Naive thymus-derived CD8-positive, alpha-beta T cell (primary cell): ENCODE measurements around the gene PRAME. TPM values are rescaled to one million over a fixed set of nuclear protein-coding genes. Genes with fewer than 3 reads are reported as not detected.
"Not testable (repeated sequence)": the region's sequence is repeated elsewhere in the genome, so short reads cannot be mapped to it uniquely, and the experiment has no call there.

Experiments used
- ATAC-seq, 2 donors: fragments of 150-1000 bp; cut with Tn5 transposase in 1 of 2; sonication (Bioruptor Pico), chemical (Tn5 transposase) in 1 of 2; 1 replicate in 1 of 2; 2 replicates in 1 of 2; pipeline ENCODE4 v1.10.0; 2021; ENCODE audit warnings: mild to moderate bottlenecking in 2 of 2, moderate library complexity in 2 of 2
- POLR2A ChIA-PET: fragments of 350-600 bp; sonication (Branson Sonifier 250); formaldehyde crosslinking; loops from one replicate; lab custom pipeline; 2021; ENCODE audit warnings: antibody characterized with exemption; lab: Charles Lee
- DNase-seq, 10 donors: peaks; one replicate each; pipeline versions ENCODE4 v3.0.0 to v3.0.0-alpha.2; 2020 to 2022
- H3K27ac Mint-ChIP-seq, 10 donors: one replicate each; pipeline ENCODE4 v1.8.0; 2020 to 2022; ENCODE audit warnings: mild to moderate bottlenecking in 10 of 10, mixed read lengths in 10 of 10, moderate library complexity in 4 of 10, inconsistent platforms in 1 of 10
- H3K27me3 Mint-ChIP-seq, 5 donors: one replicate each; pipeline ENCODE4 v1.8.0; 2021 to 2022; ENCODE audit warnings: mixed read lengths in 5 of 5
- H3K36me3 Mint-ChIP-seq, 3 donors: one replicate each; pipeline ENCODE4 v1.8.0; 2020 to 2022; ENCODE audit warnings: mixed read lengths in 3 of 3, mild to moderate bottlenecking in 2 of 3, inconsistent platforms in 1 of 3
- H3K4me1 Mint-ChIP-seq, 4 donors: one replicate each; pipeline ENCODE4 v1.8.0; 2021 to 2022; ENCODE audit warnings: mixed read lengths in 4 of 4
- H3K4me3 Mint-ChIP-seq, 10 donors: one replicate each; pipeline ENCODE4 v1.8.0; 2020 to 2022; ENCODE audit warnings: mild to moderate bottlenecking in 10 of 10, mixed read lengths in 10 of 10, moderate library complexity in 6 of 10, inconsistent platforms in 1 of 10
- H3K9me3 Mint-ChIP-seq, 9 donors: one replicate each; pipeline ENCODE4 v1.8.0; 2020 to 2022; ENCODE audit warnings: mixed read lengths in 9 of 9, mild to moderate bottlenecking in 3 of 9, inconsistent platforms in 1 of 9, moderate library complexity in 1 of 9
- polyA plus RNA-seq, 3 donors: library from polyadenylated mRNA; unstranded; fragments of 300-500 nt; fragmentation: Illumina TruSeq; gene quantifications; one replicate each; pipeline ENCODE4 v1.2.3, GENCODE V29; 2021
- total RNA-seq, 8 experiments: library from RNA in 2 of 8; stranded (reverse) in 2 of 8; gene quantifications; one replicate each; pipeline ENCODE4 v1.2.3 and lab custom pipeline; 2021 to 2026

Gene PRAME
- total RNA-seq (not detected), polyA plus RNA-seq (not detected), total RNA-seq (lab: John Stamatoyannopoulos, UW) (0 to 0.17 (median 0.04) reads per million in 6 experiments)

- DNase-seq (peak; percentile 36 to 82 (median 60)), ATAC-seq (peak; percentile 79 to 88)
- Mint-ChIP-seq H3K4me3 (peak within 1 kb of the TSS in 2 of 10 donors; percentile 6 to 36), H3K27me3 (peaks cover 0 to 3% (median 0%) of the 10 kb centered on the region in 5 donors), H3K4me1 (peaks cover 3 to 7% (median 4%) of the 10 kb centered on the region in 4 donors), H3K36me3 (no peaks in the 10 kb centered on the region), H3K27ac (peak within 1 kb of the TSS in 1 of 10 donors; percentile 71), H3K9me3 (no peaks in the 10 kb centered on the region)
- POLR2A ChIA-PET: no interaction called here
Measured at GRCh38 chr22:22558972-22559603, at the start of gene PRAME. TSS of gene PRAME (minus strand) at chr22:22559265. CDS start at chr22:22556832, 2,433 bp downstream.

- peaks cover 0 to 25% (median 0%) of the 10 kb centered on the region in 4 donors for H3K4me1 Mint-ChIP-seq
- H3K4me3 Mint-ChIP-seq, H3K36me3 Mint-ChIP-seq, ATAC-seq, DNase-seq, H3K27me3 Mint-ChIP-seq, H3K9me3 Mint-ChIP-seq, H3K27ac Mint-ChIP-seq, POLR2A ChIA-PET: not testable (repeated sequence)
Measured at GRCh38 chr22:22608022-22608421, 49.0 kb upstream of the PRAME start.

- Mint-ChIP-seq H3K4me1 (peaks cover 0 to 25% (median 0%) of the 10 kb centered on the region in 4 donors), H3K4me3 (no peak overlapping the region), H3K9me3 (peaks cover 0 to 6% (median 0%) of the 10 kb centered on the region in 9 donors), H3K36me3 (peaks cover 0 to 5% (median 2%) of the 10 kb centered on the region in 3 donors), H3K27me3 (peaks cover 0 to 4% (median 2%) of the 10 kb centered on the region in 5 donors), H3K27ac (no peak overlapping the region)
- POLR2A ChIA-PET: no interaction called here
- DNase-seq (no peak), ATAC-seq (no peak)
Measured at GRCh38 chr22:22605074-22605404, 46.0 kb upstream of the PRAME start.

- Mint-ChIP-seq H3K4me1 (peaks cover 0 to 25% (median 0%) of the 10 kb centered on the region in 4 donors), H3K36me3 (peaks cover 0 to 5% (median 2%) of the 10 kb centered on the region in 3 donors), H3K4me3 (no peak overlapping the region), H3K27ac (no peak overlapping the region), H3K27me3 (peaks cover 0 to 3% (median 2%) of the 10 kb centered on the region in 5 donors), H3K9me3 (peaks cover 0 to 6% (median 0%) of the 10 kb centered on the region in 9 donors)
- ATAC-seq (no peak), DNase-seq (no peak)
- POLR2A ChIA-PET: no interaction called here
Measured at GRCh38 chr22:22604326-22605073, 45.4 kb upstream of the PRAME start.

- Mint-ChIP-seq H3K27ac (no peak overlapping the region), H3K9me3 (peaks cover 0 to 6% (median 0%) of the 10 kb centered on the region in 9 donors), H3K4me1 (peaks cover 0 to 25% (median 0%) of the 10 kb centered on the region in 4 donors), H3K4me3 (no peak overlapping the region), H3K36me3 (peaks cover 0 to 5% (median 2%) of the 10 kb centered on the region in 3 donors), H3K27me3 (peaks cover 0 to 2% (median 0%) of the 10 kb centered on the region in 5 donors)
- POLR2A ChIA-PET: no interaction called here
- ATAC-seq: no peak
- no peak for DNase-seq
Measured at GRCh38 chr22:22603470-22603947, 44.4 kb upstream of the PRAME start.

GRCh38 chr22:22600531-22601261, 41.6 kb upstream of the PRAME start:
- Mint-ChIP-seq H3K4me3 (no peak overlapping the region), H3K36me3 (no peaks in the 10 kb centered on the region), H3K4me1 (peaks cover 0 to 18% (median 0%) of the 10 kb centered on the region in 4 donors), H3K27me3 (peaks cover 0 to 2% (median 0%) of the 10 kb centered on the region in 5 donors), H3K9me3 (no peaks in the 10 kb centered on the region), H3K27ac (no peak overlapping the region)
- no peak for ATAC-seq
- DNase-seq: no peak
- POLR2A ChIA-PET: no interaction called here

- no peak overlapping the region for H3K27ac Mint-ChIP-seq
- DNase-seq (no peak), ATAC-seq (no peak)
- H3K4me1 Mint-ChIP-seq: peaks cover 0 to 9% (median 0%) of the 10 kb centered on the region in 4 donors
- no peaks in the 10 kb centered on the region for H3K9me3 Mint-ChIP-seq
- H3K36me3 Mint-ChIP-seq: no peaks in the 10 kb centered on the region
- peaks cover 0 to 3% (median under 1%) of the 10 kb centered on the region in 5 donors for H3K27me3 Mint-ChIP-seq
- no peak overlapping the region for H3K4me3 Mint-ChIP-seq
- POLR2A ChIA-PET: no interaction called here
Measured at GRCh38 chr22:22599248-22599647, 40.2 kb upstream of the PRAME start.

- DNase-seq: no peak
- Mint-ChIP-seq H3K36me3 (no peaks in the 10 kb centered on the region), H3K27me3 (peaks cover 3 to 9% (median 4%) of the 10 kb centered on the region in 5 donors), H3K4me1 (peaks cover 0 to 6% (median 2%) of the 10 kb centered on the region in 4 donors), H3K9me3 (no peaks in the 10 kb centered on the region), H3K4me3 (no peak overlapping the region), H3K27ac (no peak overlapping the region)
- POLR2A ChIA-PET: no interaction called here
- no peak for ATAC-seq
Measured at GRCh38 chr22:22598144-22598543, 39.1 kb upstream of the PRAME start.

GRCh38 chr22:22595001-22595835, 36.2 kb upstream of the PRAME start:
- no peak for DNase-seq
- no peak overlapping the region for H3K4me3 Mint-ChIP-seq
- no peaks in the 10 kb centered on the region for H3K36me3 Mint-ChIP-seq
- no peak overlapping the region for H3K27ac Mint-ChIP-seq
- H3K9me3 Mint-ChIP-seq: no peaks in the 10 kb centered on the region
- POLR2A ChIA-PET: no interaction called here
- ATAC-seq: no peak
- peaks cover 0 to 6% (median 2%) of the 10 kb centered on the region in 4 donors for H3K4me1 Mint-ChIP-seq
- peaks cover 4 to 18% (median 4%) of the 10 kb centered on the region in 5 donors for H3K27me3 Mint-ChIP-seq

GRCh38 chr22:22593964-22594656, 35.0 kb upstream of the PRAME start:
- peaks cover 0 to 6% (median 2%) of the 10 kb centered on the region in 4 donors for H3K4me1 Mint-ChIP-seq
- no peak overlapping the region for H3K4me3 Mint-ChIP-seq
- no peaks in the 10 kb centered on the region for H3K36me3 Mint-ChIP-seq
- H3K27ac Mint-ChIP-seq: no peak overlapping the region
- peaks cover 4 to 19% (median 4%) of the 10 kb centered on the region in 5 donors for H3K27me3 Mint-ChIP-seq
- DNase-seq: peak; percentile 4 to 73 (median 38)
- H3K9me3 Mint-ChIP-seq: no peaks in the 10 kb centered on the region
- POLR2A ChIA-PET: no interaction called here
- peak; percentile 60 to 70 for ATAC-seq

GRCh38 chr22:22593250-22593649, 34.2 kb upstream of the PRAME start:
- H3K36me3 Mint-ChIP-seq: no peaks in the 10 kb centered on the region
- H3K27me3 Mint-ChIP-seq: peaks cover 4 to 27% (median 6%) of the 10 kb centered on the region in 5 donors

More at GRCh38 chr22:22593250-22593649, 34.2 kb upstream of the PRAME start:
- Mint-ChIP-seq H3K4me3 (no peak overlapping the region), H3K9me3 (no peaks in the 10 kb centered on the region), H3K4me1 (peaks cover 0 to 11% (median 2%) of the 10 kb centered on the region in 4 donors), H3K27ac (no peak overlapping the region)
- ATAC-seq (no peak), DNase-seq (no peak)
- POLR2A ChIA-PET: no interaction called here
